RWPE2 (cell line): ENCODE data around the gene ZNF524.

ENCODE experiments used
- ATAC-seq: fragments of 200-7000 bp; cut with Tn5 transposase; 3 replicates; pipeline ENCODE4 v1.9.1; 2021; ENCODE audit warnings: low read depth
- DNase-seq: peaks from one replicate; pipeline ENCODE4 v3.0.0-alpha.2; 2020; ENCODE audit warnings: low spot score
- H3K27ac ChIP-seq: fragments of 450-650 bp; 2 replicates; pipeline ENCODE4 v1.5.1; 2017; ENCODE audit warnings: mild to moderate bottlenecking; ENCODE audit not compliant: poor library complexity, severe bottlenecking
- H3K27me3 ChIP-seq: fragments of 250-450 bp; sonication (Bioruptor Pico); 2 replicates; pipeline ENCODE4 v1.5.1; 2021; ENCODE audit warnings: mild to moderate bottlenecking, moderate library complexity; ENCODE audit not compliant: insufficient read depth, poor library complexity, severe bottlenecking
- H3K36me3 ChIP-seq: fragments of 250-450 bp; sonication (Bioruptor Pico); 2 replicates; pipeline ENCODE4 v1.5.1; 2020; ENCODE audit warnings: low read depth, mild to moderate bottlenecking, moderate library complexity
- H3K4me1 ChIP-seq: fragments of 250-450 bp; sonication (Bioruptor Pico); 2 replicates; pipeline ENCODE4 v1.5.1; 2021; ENCODE audit warnings: mild to moderate bottlenecking, moderate library complexity; ENCODE audit not compliant: insufficient read depth, poor library complexity, severe bottlenecking
- H3K4me3 ChIP-seq: fragments of 250-450 bp; sonication (Bioruptor Pico); 2 replicates; pipeline ENCODE4 v1.5.1; 2021; ENCODE audit warnings: mild to moderate bottlenecking, moderate library complexity; ENCODE audit not compliant: severe bottlenecking
- H3K9me3 ChIP-seq: fragments of 250-450 bp; sonication (Bioruptor Pico); 2 replicates; pipeline ENCODE4 v1.5.1; 2021; ENCODE audit warnings: mild to moderate bottlenecking, moderate library complexity; ENCODE audit not compliant: severe bottlenecking
- CTCF ChIP-seq: fragments of 450-650 bp; IDR thresholded peaks from one replicate; pipeline ENCODE4 v1.5.1; 2017; ENCODE audit warnings: mild to moderate bottlenecking, moderate library complexity; ENCODE audit not compliant: poor library complexity, severe bottlenecking

Gene ZNF524

GRCh38 chr19:55553217-55554182 is 46.6 kb upstream of the ZNF524 start:
- TF ChIP-seq CTCF, result no peak
- no peak for DNase-seq

GRCh38 chr19:55554302-55554701 is 45.8 kb upstream of the ZNF524 start:
- Histone ChIP-seq H3K4me1 (peaks cover 15% of the 10 kb centered on the region), H3K27ac (no peak overlapping the region), H3K9me3 (no peaks in the 10 kb centered on the region), H3K4me3 (no peak overlapping the region), H3K36me3 (no peaks in the 10 kb centered on the region), H3K27me3 (no peaks in the 10 kb centered on the region)
- no peak for ATAC-seq
- no peak for DNase-seq
- TF ChIP-seq CTCF, result no peak

More at GRCh38 chr19:55553217-55554182, 46.6 kb upstream of the ZNF524 start:
- no peak for ATAC-seq
- H3K4me3 ChIP-seq, result no peak overlapping the region
- peaks cover 20% of the 10 kb centered on the region for H3K4me1 ChIP-seq
- no peaks in the 10 kb centered on the region for H3K9me3 ChIP-seq
- H3K36me3 ChIP-seq, result no peaks in the 10 kb centered on the region
- peak overlapping the region; percentile 2 for H3K27ac ChIP-seq
- H3K27me3 ChIP-seq, result no peaks in the 10 kb centered on the region

- no peak for DNase-seq
- no peak for TF ChIP-seq CTCF
Observed at GRCh38 chr19:55554741-55555152, 45.3 kb upstream of the ZNF524 start.

GRCh38 chr19:55559684-55560083 is 40.4 kb upstream of the ZNF524 start:
- H3K4me3 ChIP-seq, result no peak overlapping the region
- ATAC-seq (no peak), DNase-seq (no peak)
- no peaks in the 10 kb centered on the region for H3K4me1 ChIP-seq
- no peaks in the 10 kb centered on the region for H3K27me3 ChIP-seq
- TF ChIP-seq CTCF, result no peak
- no peaks in the 10 kb centered on the region for H3K36me3 ChIP-seq
- H3K27ac ChIP-seq, result no peak overlapping the region
- no peaks in the 10 kb centered on the region for H3K9me3 ChIP-seq

More at GRCh38 chr19:55554741-55555152, 45.3 kb upstream of the ZNF524 start:
- H3K9me3 ChIP-seq, result no peaks in the 10 kb centered on the region
- no peak overlapping the region for H3K4me3 ChIP-seq
- no peaks in the 10 kb centered on the region for H3K36me3 ChIP-seq
- no peak overlapping the region for H3K27ac ChIP-seq
- peaks cover 11% of the 10 kb centered on the region for H3K4me1 ChIP-seq
- H3K27me3 ChIP-seq, result no peaks in the 10 kb centered on the region
- ATAC-seq, result no peak

- H3K9me3 ChIP-seq, result no peaks in the 10 kb centered on the region
- no peak for TF ChIP-seq CTCF
- no peak for ATAC-seq
- no peak for DNase-seq
- H3K4me3 ChIP-seq, result no peak overlapping the region
- H3K27me3 ChIP-seq, result no peaks in the 10 kb centered on the region
- H3K27ac ChIP-seq, result no peak overlapping the region
- H3K36me3 ChIP-seq, result no peaks in the 10 kb centered on the region
- H3K4me1 ChIP-seq, result no peaks in the 10 kb centered on the region
Observed at GRCh38 chr19:55563261-55563690, 36.8 kb upstream of the ZNF524 start.
